A549 treated with RU486 at 1 μM for 4 hours (cell line): Measurements from ENCODE around the gene COPS4. TPM values are rescaled to one million over a fixed set of nuclear protein-coding genes. Genes with fewer than 3 reads are reported as not detected.

Experiments used
- total RNA-seq: library from RNA; stranded (reverse); fragments of 200-300 nt; extraction: Qiagen RNA extraction; gene quantifications from 5 replicates; pipeline ENCODE4 v1.2.3, GENCODE V29; 2022; ENCODE audit warnings: low read depth

Gene COPS4
- 23.3 to 39.3 TPM (median 26.5 TPM) in 5 replicates for total RNA-seq

GRCh38 chr4:83034630-83035494 lies at the start of gene COPS4:
Gene COPS4, plus strand, starts transcription at chr4:83035183. Its CDS starts 42 bp downstream, at chr4:83035225.

GRCh38 chr4:83010522-83011318 lies 24.3 kb upstream of the COPS4 start, which contains the start of gene LIN54:
Gene LIN54, minus strand, starts transcription at chr4:83010823. Its CDS starts 25,979 bp downstream, at chr4:82984844.

GRCh38 chr4:83114576-83114975 lies 79.6 kb downstream of the COPS4 start, which contains the start of gene PLAC8:
Gene PLAC8, minus strand, starts transcription at chr4:83114729. Its CDS starts 6,808 bp downstream, at chr4:83107921.

Other genes with a start within 250 kb of the COPS4 start
- gene SCD5, start 236.4 kb upstream of the COPS4 start, total RNA-seq = 4.2 to 7.8 TPM (median 7.1 TPM) in 5 replicates
- 77.9 to 89.1 TPM (median 85.9 TPM) in 5 replicates for gene SEC31A, start 144.0 kb upstream of the COPS4 start, total RNA-seq
- 1.0 to 2.6 TPM (median 1.8 TPM) in 5 replicates for gene THAP9, start 134.4 kb upstream of the COPS4 start, total RNA-seq
- gene LIN54, start 24.4 kb upstream of the COPS4 start, total RNA-seq = 4.1 to 7.8 TPM (median 7.2 TPM) in 5 replicates
- 0.66 to 1.6 TPM (median 1.1 TPM) in 5 replicates for gene PLAC8, start 79.5 kb downstream of the COPS4 start, total RNA-seq
- gene COQ2, start 249.6 kb downstream of the COPS4 start, total RNA-seq = 17.8 to 21.5 TPM (median 19.3 TPM) in 5 replicates